Measurements from ENCODE around the gene CELF2. TPM values are rescaled to one million over a fixed set of nuclear protein-coding genes. Genes with fewer than 3 reads are reported as not detected.
A peak's percentile ranks its signal among the peaks of the same experiment; 100 is the strongest.

The CELF2 gene
- total and polyA plus RNA-seq, 9 of the 15 experiments (the other 6 are each of a cell fraction or from before 2014, with no cell fraction given) = 4.0 to 20.3 (median 11.1) TPM

DNA sequence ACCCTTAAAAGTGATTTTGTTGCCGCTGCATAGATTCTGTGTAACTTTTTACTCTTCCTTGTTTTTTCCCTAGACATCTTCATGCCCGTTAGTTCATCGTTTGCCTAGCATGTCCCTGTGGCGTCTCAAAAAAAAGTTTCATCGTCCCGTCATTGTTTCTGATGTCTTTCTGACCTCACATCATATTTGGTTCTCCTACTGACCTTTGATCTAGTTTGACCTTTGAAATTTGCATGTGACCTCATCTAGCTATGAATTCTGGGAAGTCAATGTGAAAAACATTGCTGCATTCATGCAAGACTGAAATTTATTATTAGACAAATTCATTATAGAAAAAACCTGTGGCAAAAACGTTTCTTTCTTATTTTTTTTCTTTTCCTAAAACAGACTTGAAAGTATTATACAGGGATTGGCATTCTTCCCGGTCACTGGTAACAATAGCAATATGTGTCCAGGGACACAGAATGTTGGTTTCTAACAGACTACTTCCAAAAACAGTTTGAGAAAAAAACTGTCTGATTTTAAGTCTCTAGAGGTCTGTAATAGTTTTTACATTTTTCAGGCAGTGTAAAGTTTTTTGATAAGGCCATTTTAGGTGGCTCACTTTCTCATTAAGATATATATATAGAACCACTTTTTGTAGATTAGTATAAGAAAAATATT is 312.8 kb downstream of the CELF2 start:
- BruUV-seq (replicated peaks) = no TSS peak
- ChIA-PET CTCF (ENCODE audit: low intra/inter-chr PET ratio) (no interaction called here), POLR2A (no interaction called here)
- intact Hi-C loops (cut with micrococcal nuclease) (no loop called here), in situ Hi-C loops (cut with MboI) (no loop called here)
- 73% methylated on average over 8 of the region's 8 CpGs for WGBS (ENCODE audit: insufficient coverage, low coverage, missing lambda C conversion rate)
- Histone ChIP-seq H3K9me3 (replicated peaks; ENCODE audit: control insufficient read depth, insufficient read depth, low read depth, low read length) (no peaks in the 10 kb centered on the region), H2AFZ (ENCODE audit: low read depth, low read length) (no peak overlapping the region), H4K20me1 (replicated peaks; ENCODE audit: control insufficient read depth, insufficient read depth, low read length) (no peaks in the 10 kb centered on the region), H3K4me2 (ENCODE audit: insufficient read depth, low read length) (no peak overlapping the region), H3K9me1 (ENCODE audit: control insufficient read depth, insufficient read depth, low read length) (no peaks in the 10 kb centered on the region), H3K4me3 (no peak overlapping the region), H3K36me3 (ENCODE audit: control insufficient read depth, insufficient read depth, low read length) (no peaks in the 10 kb centered on the region), H3K27ac (ENCODE audit: extremely low read depth, low read depth, low read length) (no peak overlapping the region), H3K27me3 (ENCODE audit: control insufficient read depth in 2 of 2, insufficient read depth in 2 of 2, low read length in 2 of 2) (peaks cover 0 to 5% of the 10 kb centered on the region in 2 experiments; a peak in 2 of 5 replicates), H3K79me2 (ENCODE audit: control insufficient read depth, insufficient read depth, low read length) (no peaks in the 10 kb centered on the region), H3K4me1 (replicated peaks in 1 of 2; ENCODE audit: control insufficient read depth in 2 of 2, insufficient read depth in 2 of 2, low read length in 2 of 2) (no peaks in the 10 kb centered on the region), H3K9ac (ENCODE audit: insufficient read depth in 1 of 2, low read depth in 2 of 2, low read length in 2 of 2) (no peak overlapping the region)
- TF ChIP-seq MEF2A (IDR thresholded peaks at IDR 0.05; ENCODE audit: control insufficient read depth, low read depth, low read length) = no peak
- TF ChIP-seq HDGF (IDR thresholded peaks at IDR 0.05) = no peak
- TF ChIP-seq, protein P1, sequence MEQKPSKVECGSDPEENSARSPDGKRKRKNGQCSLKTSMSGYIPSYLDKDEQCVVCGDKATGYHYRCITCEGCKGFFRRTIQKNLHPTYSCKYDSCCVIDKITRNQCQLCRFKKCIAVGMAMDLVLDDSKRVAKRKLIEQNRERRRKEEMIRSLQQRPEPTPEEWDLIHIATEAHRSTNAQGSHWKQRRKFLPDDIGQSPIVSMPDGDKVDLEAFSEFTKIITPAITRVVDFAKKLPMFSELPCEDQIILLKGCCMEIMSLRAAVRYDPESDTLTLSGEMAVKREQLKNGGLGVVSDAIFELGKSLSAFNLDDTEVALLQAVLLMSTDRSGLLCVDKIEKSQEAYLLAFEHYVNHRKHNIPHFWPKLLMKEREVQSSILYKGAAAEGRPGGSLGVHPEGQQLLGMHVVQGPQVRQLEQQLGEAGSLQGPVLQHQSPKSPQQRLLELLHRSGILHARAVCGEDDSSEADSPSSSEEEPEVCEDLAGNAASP (IDR thresholded peaks at IDR 0.05) = no peak
- TF ChIP-seq, protein P2, sequence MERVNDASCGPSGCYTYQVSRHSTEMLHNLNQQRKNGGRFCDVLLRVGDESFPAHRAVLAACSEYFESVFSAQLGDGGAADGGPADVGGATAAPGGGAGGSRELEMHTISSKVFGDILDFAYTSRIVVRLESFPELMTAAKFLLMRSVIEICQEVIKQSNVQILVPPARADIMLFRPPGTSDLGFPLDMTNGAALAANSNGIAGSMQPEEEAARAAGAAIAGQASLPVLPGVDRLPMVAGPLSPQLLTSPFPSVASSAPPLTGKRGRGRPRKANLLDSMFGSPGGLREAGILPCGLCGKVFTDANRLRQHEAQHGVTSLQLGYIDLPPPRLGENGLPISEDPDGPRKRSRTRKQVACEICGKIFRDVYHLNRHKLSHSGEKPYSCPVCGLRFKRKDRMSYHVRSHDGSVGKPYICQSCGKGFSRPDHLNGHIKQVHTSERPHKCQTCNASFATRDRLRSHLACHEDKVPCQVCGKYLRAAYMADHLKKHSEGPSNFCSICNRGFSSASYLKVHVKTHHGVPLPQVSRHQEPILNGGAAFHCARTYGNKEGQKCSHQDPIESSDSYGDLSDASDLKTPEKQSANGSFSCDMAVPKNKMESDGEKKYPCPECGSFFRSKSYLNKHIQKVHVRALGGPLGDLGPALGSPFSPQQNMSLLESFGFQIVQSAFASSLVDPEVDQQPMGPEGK (CRISPR knock-in tag; IDR thresholded peaks at IDR 0.05; ENCODE audit: borderline replicate concordance) = no peak
- TF ChIP-seq WHSC1 (IDR thresholded peaks at IDR 0.05; ENCODE audit: low read length) = no peak
- TF ChIP-seq NR2F6 (CRISPR knock-in tag; IDR thresholded peaks at IDR 0.05) = no peak
- TF ChIP-seq TGIF2 (CRISPR knock-in tag; IDR thresholded peaks at IDR 0.05) = no peak
- TF ChIP-seq KAT7 (CRISPR knock-in tag; IDR thresholded peaks at IDR 0.05; ENCODE audit: borderline replicate concordance) = no peak
- no peak for TF ChIP-seq SIRT6 (IDR thresholded peaks at IDR 0.05; ENCODE audit: low read depth, low read length)
- TF ChIP-seq HNRNPK (IDR thresholded peaks at IDR 0.05; ENCODE audit: low read depth, low read length, poor library complexity, severe bottlenecking) = no peak
- TF ChIP-seq OTX1 (CRISPR knock-in tag; IDR thresholded peaks at IDR 0.05) = no peak
- peak; percentile 76 for TF ChIP-seq NR2C1 (IDR thresholded peaks at IDR 0.05)
- peak; percentile 75 for TF ChIP-seq NR2C1 (tag; IDR thresholded peaks at IDR 0.05)
- TF ChIP-seq NR2C2 (CRISPR knock-in tag; IDR thresholded peaks at IDR 0.05) = no peak; the same call in 1 of the 2 replicates
- TF ChIP-seq NR2C2 (tag; IDR thresholded peaks at IDR 0.05) = peak; percentile 55; the same call in 1 of the 2 replicates
- no peak for TF ChIP-seq ZNF174 (CRISPR knock-in tag; IDR thresholded peaks at IDR 0.05)
- TF ChIP-seq, protein P3, sequence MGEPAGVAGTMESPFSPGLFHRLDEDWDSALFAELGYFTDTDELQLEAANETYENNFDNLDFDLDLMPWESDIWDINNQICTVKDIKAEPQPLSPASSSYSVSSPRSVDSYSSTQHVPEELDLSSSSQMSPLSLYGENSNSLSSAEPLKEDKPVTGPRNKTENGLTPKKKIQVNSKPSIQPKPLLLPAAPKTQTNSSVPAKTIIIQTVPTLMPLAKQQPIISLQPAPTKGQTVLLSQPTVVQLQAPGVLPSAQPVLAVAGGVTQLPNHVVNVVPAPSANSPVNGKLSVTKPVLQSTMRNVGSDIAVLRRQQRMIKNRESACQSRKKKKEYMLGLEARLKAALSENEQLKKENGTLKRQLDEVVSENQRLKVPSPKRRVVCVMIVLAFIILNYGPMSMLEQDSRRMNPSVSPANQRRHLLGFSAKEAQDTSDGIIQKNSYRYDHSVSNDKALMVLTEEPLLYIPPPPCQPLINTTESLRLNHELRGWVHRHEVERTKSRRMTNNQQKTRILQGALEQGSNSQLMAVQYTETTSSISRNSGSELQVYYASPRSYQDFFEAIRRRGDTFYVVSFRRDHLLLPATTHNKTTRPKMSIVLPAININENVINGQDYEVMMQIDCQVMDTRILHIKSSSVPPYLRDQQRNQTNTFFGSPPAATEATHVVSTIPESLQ (CRISPR knock-in tag; IDR thresholded peaks at IDR 0.05) = no peak
- TF ChIP-seq FOXA3 (CRISPR knock-in tag; conservative IDR thresholded peaks at IDR 0.05 in 1 of 2, IDR thresholded peaks at IDR 0.05 in 1 of 2) = no peak
- no peak for TF ChIP-seq SMARCA4 (IDR thresholded peaks at IDR 0.05)
- no peak for DNase-seq (ENCODE audit: extremely low read depth in 1 of 4, low spot score in 3 of 4)
- no peak for ATAC-seq
- no peak for FAIRE-seq

Data from K562 (cell line).